Measurements from ENCODE around the gene ZNF337. TPM values are rescaled to one million over a fixed set of nuclear protein-coding genes. Genes with fewer than 3 reads are reported as not detected.
"Not testable (repeated sequence)": the region's sequence is repeated elsewhere in the genome, so short reads cannot be mapped to it uniquely, and the experiment has no call there.

The ZNF337 gene
- total RNA-seq, 4 donors from 2014 or later, result 7.1 to 9.4 (median 8.0) TPM

GRCh38 chr20:25726357-25726756, 29.7 kb upstream of the ZNF337 start:
- H3K27me3 ChIP-seq, result no peaks in the 10 kb centered on the region
- TF ChIP-seq CTCF (IDR thresholded peaks at IDR 0.05 in 4 of 5, conservative IDR thresholded peaks at IDR 0.05 in 1 of 5) (no peak), POLR2A (IDR thresholded peaks at IDR 0.05) (no peak)
- H3K4me3 ChIP-seq, result no peak overlapping the region
- peaks cover 0 to 4% of the 10 kb centered on the region in 2 donors for H3K36me3 ChIP-seq
- peaks cover 0 to 6% (median 5%) of the 10 kb centered on the region in 3 donors for H3K9me3 ChIP-seq
- intact Hi-C loops (cut with DNase I; ENCODE audit: low total_unique reads), result no loop called here
- DNase-seq, result no peak
- ATAC-seq, result no peak
- H3K4me1 ChIP-seq, result no peaks in the 10 kb centered on the region
- H3K27ac ChIP-seq, result no peak overlapping the region
- in situ Hi-C loops (cut with MboI; ENCODE audit: low sequenced_read_pairs in 4 of 4), result no loop called here

- in situ Hi-C loops (cut with MboI; ENCODE audit: low sequenced_read_pairs in 4 of 4), result no loop called here
- H3K27ac ChIP-seq, result no peak overlapping the region
- no peaks in the 10 kb centered on the region for H3K4me1 ChIP-seq
- H3K36me3 ChIP-seq, result peaks cover 0 to 4% of the 10 kb centered on the region in 2 donors
- intact Hi-C loops (cut with DNase I; ENCODE audit: low total_unique reads), result no loop called here
- DNase-seq, result no peak
- H3K9me3 ChIP-seq, result peaks cover 0 to 6% (median 5%) of the 10 kb centered on the region in 3 donors
- H3K4me3 ChIP-seq, result no peak overlapping the region
- no peak for ATAC-seq
- no peaks in the 10 kb centered on the region for H3K27me3 ChIP-seq
- no peak for TF ChIP-seq POLR2A (IDR thresholded peaks at IDR 0.05)
Observed at GRCh38 chr20:25725639-25726038, 29.0 kb upstream of the ZNF337 start.

DNA sequence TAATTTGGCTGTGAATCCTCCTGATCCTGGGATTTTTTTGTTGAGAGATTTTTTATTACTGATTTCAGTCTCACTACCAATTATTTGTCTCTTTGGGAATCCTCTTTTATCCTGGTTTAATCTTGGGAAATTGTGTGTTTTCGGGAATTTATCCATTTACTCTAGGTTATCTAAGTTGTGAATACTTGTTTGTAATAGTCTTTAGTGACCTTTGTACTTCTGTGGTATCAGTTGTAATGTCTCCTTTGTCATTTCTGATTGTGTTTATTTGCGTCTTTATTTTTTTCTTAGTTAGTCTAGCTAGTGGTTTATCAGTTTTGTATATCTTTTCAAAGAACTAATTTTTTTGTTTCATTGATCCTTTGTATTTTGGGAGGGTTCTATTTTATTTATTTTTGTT, 27.3 kb upstream of the ZNF337 start:
- Histone ChIP-seq H3K36me3 (peaks cover 0 to 4% of the 10 kb centered on the region in 2 donors), H3K4me1 (no peaks in the 10 kb centered on the region), H3K9me3 (peaks cover 0 to 6% (median 5%) of the 10 kb centered on the region in 3 donors), H3K27ac (no peak overlapping the region), H3K4me3 (no peak overlapping the region), H3K27me3 (no peaks in the 10 kb centered on the region)
- TF ChIP-seq POLR2A (IDR thresholded peaks at IDR 0.05) (no peak), CTCF (IDR thresholded peaks at IDR 0.05 in 4 of 5, conservative IDR thresholded peaks at IDR 0.05 in 1 of 5) (no peak)
- intact Hi-C loops (cut with DNase I; ENCODE audit: low total_unique reads), result no loop called here
- ATAC-seq (no peak), DNase-seq (no peak)
- in situ Hi-C loops (cut with MboI; ENCODE audit: low sequenced_read_pairs in 4 of 4), result no loop called here

DNA sequence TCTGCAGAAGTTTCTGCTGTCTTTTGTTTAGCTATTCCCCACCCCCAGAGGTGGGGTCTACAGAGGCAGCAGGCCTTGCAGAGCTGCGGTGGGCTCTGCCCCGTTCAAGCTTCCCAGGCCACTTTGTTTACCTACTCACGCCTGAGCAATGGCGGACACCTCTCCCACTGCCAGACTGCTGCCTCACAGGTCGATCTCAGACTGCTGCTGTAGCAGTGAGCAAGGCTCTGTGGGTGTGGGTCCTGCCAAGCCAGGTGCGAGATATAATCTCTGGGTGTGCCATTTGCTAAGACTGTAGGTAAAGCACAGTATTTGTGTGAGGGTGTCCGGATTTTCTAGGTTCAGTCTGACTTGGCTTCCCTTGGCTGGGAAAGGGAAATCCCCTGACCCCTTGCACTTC, 23.6 kb upstream of the ZNF337 start:
- H3K4me3 ChIP-seq, result no peak overlapping the region
- H3K27me3 ChIP-seq, result no peaks in the 10 kb centered on the region
- in situ Hi-C loops (cut with MboI; ENCODE audit: low sequenced_read_pairs in 4 of 4) (no loop called here), intact Hi-C loops (cut with DNase I; ENCODE audit: low total_unique reads) (no loop called here)
- no peak overlapping the region for H3K27ac ChIP-seq
- peaks cover 0 to 5% (median 0%) of the 10 kb centered on the region in 3 donors for H3K9me3 ChIP-seq
- TF ChIP-seq CTCF (IDR thresholded peaks at IDR 0.05 in 4 of 5, conservative IDR thresholded peaks at IDR 0.05 in 1 of 5) (no peak), POLR2A (IDR thresholded peaks at IDR 0.05) (no peak)
- ATAC-seq, result no peak
- no peaks in the 10 kb centered on the region for H3K4me1 ChIP-seq
- peaks cover 0 to 4% of the 10 kb centered on the region in 2 donors for H3K36me3 ChIP-seq
- no peak for DNase-seq

- H3K4me1 ChIP-seq; ATAC-seq; H3K36me3 ChIP-seq; H3K27me3 ChIP-seq; in situ Hi-C loops (cut with MboI; ENCODE audit: low sequenced_read_pairs in 4 of 4); intact Hi-C loops (cut with DNase I; ENCODE audit: low total_unique reads); H3K27ac ChIP-seq; H3K4me3 ChIP-seq; DNase-seq; H3K9me3 ChIP-seq: not testable (repeated sequence)
Observed at GRCh38 chr20:25718896-25719809, 22.5 kb upstream of the ZNF337 start.

Data from gastrocnemius medialis (tissue), 4 donors.